Ovary (tissue), 3 donors: ENCODE measurements around the gene CPVL.

ENCODE experiments used
- CTCF ChIP-seq, 3 donors: fragments of 450-650 bp in 2 of 3; fragments of 200-600 bp in 1 of 3; IDR thresholded peaks; one replicate each; pipeline versions ENCODE4 v1.5.1 to v1.8.0; 2016 to 2022; ENCODE audit warnings: antibody characterized with exemption in 3 of 3, mild to moderate bottlenecking in 1 of 3
- POLR2A ChIP-seq: fragments of 450-650 bp; IDR thresholded peaks from one replicate; pipeline ENCODE4 v1.6.1; 2017; ENCODE audit warnings: antibody characterized with exemption, mild to moderate bottlenecking, moderate library complexity
- donor health status: DM: no; HTN: no; CAD: no.

DNA sequence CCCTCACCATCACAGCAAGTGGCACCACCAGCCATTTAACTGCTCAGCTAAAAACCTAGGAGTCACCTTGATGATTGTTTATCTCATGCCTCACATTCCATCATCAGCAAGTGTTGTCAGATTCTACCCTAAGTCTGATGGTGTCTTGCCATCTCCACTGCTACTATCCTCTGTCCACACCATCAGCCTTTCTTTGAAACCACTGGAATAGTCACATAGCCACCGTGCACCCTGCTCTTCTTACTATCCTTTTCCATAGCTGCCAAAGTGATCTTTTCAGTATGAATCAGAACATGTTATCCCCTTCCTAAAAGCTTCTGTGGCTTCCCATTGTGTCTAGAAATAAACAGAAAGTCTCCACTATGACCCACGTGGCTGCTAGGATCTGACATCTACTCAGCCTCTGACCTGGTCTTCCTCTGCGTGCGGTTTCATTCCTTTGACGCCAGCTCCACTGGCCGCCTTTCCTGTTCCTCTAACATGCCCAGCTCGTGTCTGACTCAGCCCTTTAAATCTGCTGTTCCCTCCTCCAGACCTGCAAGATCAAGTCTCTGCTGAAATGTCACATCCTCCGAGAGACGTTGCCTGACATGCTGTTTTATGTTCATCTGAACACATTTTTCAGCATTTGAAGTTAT, 31.7 kb upstream of the CPVL start:
- no peak for TF ChIP-seq CTCF (IDR thresholded peaks at IDR 0.05)
- TF ChIP-seq POLR2A = no peak
